ENCODE measurements around the gene NME2. TPM values are rescaled to one million over a fixed set of nuclear protein-coding genes. Genes with fewer than 3 reads are reported as not detected.

The NME2 gene
- total RNA-seq, 1 donor from 2014 or later, result 245 TPM

- Mint-ChIP-seq H3K27ac (ENCODE audit: unreplicated experiment) (no peak overlapping the region), H3K27me3 (ENCODE audit: unreplicated experiment) (no peaks in the 10 kb centered on the region), H3K36me3 (ENCODE audit: unreplicated experiment) (no peaks in the 10 kb centered on the region), H3K4me1 (ENCODE audit: low read depth, unreplicated experiment) (no peaks in the 10 kb centered on the region), H3K9me3 (ENCODE audit: unreplicated experiment) (no peaks in the 10 kb centered on the region), H3K4me3 (ENCODE audit: unreplicated experiment) (no peak overlapping the region)
- DNase-seq, result no peak
- no peak for TF ChIP-seq CTCF (IDR thresholded peaks at IDR 0.05; ENCODE audit: partially characterized antibody, unreplicated experiment)
Measured at GRCh38 chr17:51128076-51128475, 38.1 kb upstream of the NME2 start.

- Mint-ChIP-seq H3K27ac (ENCODE audit: unreplicated experiment) (no peak overlapping the region), H3K9me3 (ENCODE audit: unreplicated experiment) (peaks cover 3% of the 10 kb centered on the region)
- no peak for TF ChIP-seq CTCF (IDR thresholded peaks at IDR 0.05; ENCODE audit: partially characterized antibody, unreplicated experiment)
Measured at GRCh38 chr17:51132964-51133319, 33.3 kb upstream of the NME2 start.

GRCh38 chr17:51133365-51133764 is 32.8 kb upstream of the NME2 start:
- Mint-ChIP-seq H3K4me3 (ENCODE audit: unreplicated experiment) (no peak overlapping the region), H3K36me3 (ENCODE audit: unreplicated experiment) (no peaks in the 10 kb centered on the region), H3K27me3 (ENCODE audit: unreplicated experiment) (no peaks in the 10 kb centered on the region), H3K27ac (ENCODE audit: unreplicated experiment) (no peak overlapping the region), H3K4me1 (ENCODE audit: low read depth, unreplicated experiment) (no peaks in the 10 kb centered on the region), H3K9me3 (ENCODE audit: unreplicated experiment) (peaks cover 3% of the 10 kb centered on the region)
- no peak for TF ChIP-seq CTCF (IDR thresholded peaks at IDR 0.05; ENCODE audit: partially characterized antibody, unreplicated experiment)
- no peak for DNase-seq

More at GRCh38 chr17:51132964-51133319, 33.3 kb upstream of the NME2 start:
- no peaks in the 10 kb centered on the region for H3K4me1 Mint-ChIP-seq (ENCODE audit: low read depth, unreplicated experiment)
- no peak for DNase-seq
- H3K27me3 Mint-ChIP-seq (ENCODE audit: unreplicated experiment), result no peaks in the 10 kb centered on the region
- no peak overlapping the region for H3K4me3 Mint-ChIP-seq (ENCODE audit: unreplicated experiment)
- H3K36me3 Mint-ChIP-seq (ENCODE audit: unreplicated experiment), result no peaks in the 10 kb centered on the region

- Mint-ChIP-seq H3K4me3 (ENCODE audit: unreplicated experiment) (no peak overlapping the region), H3K27ac (ENCODE audit: unreplicated experiment) (no peak overlapping the region), H3K27me3 (ENCODE audit: unreplicated experiment) (no peaks in the 10 kb centered on the region), H3K36me3 (ENCODE audit: unreplicated experiment) (no peaks in the 10 kb centered on the region), H3K9me3 (ENCODE audit: unreplicated experiment) (peaks cover 3% of the 10 kb centered on the region), H3K4me1 (ENCODE audit: low read depth, unreplicated experiment) (no peaks in the 10 kb centered on the region)
- DNase-seq, result no peak
- TF ChIP-seq CTCF (IDR thresholded peaks at IDR 0.05; ENCODE audit: partially characterized antibody, unreplicated experiment), result no peak
Measured at GRCh38 chr17:51135956-51136355, 30.3 kb upstream of the NME2 start.

GRCh38 chr17:51142597-51142996 is 23.6 kb upstream of the NME2 start:
- no peak overlapping the region for H3K4me3 Mint-ChIP-seq (ENCODE audit: unreplicated experiment)
- peaks cover 6% of the 10 kb centered on the region for H3K4me1 Mint-ChIP-seq (ENCODE audit: low read depth, unreplicated experiment)
- H3K9me3 Mint-ChIP-seq (ENCODE audit: unreplicated experiment), result peaks cover 2% of the 10 kb centered on the region
- H3K36me3 Mint-ChIP-seq (ENCODE audit: unreplicated experiment), result no peaks in the 10 kb centered on the region
- DNase-seq, result no peak
- no peaks in the 10 kb centered on the region for H3K27me3 Mint-ChIP-seq (ENCODE audit: unreplicated experiment)
- no peak overlapping the region for H3K27ac Mint-ChIP-seq (ENCODE audit: unreplicated experiment)
- TF ChIP-seq CTCF (IDR thresholded peaks at IDR 0.05; ENCODE audit: partially characterized antibody, unreplicated experiment), result no peak
